GM23338 (cell line): ENCODE measurements around the gene SIGLEC15. TPM values are rescaled to one million over a fixed set of nuclear protein-coding genes. Genes with fewer than 3 reads are reported as not detected.

Experiments used
- ATAC-seq: fragments of 200-7000 bp; cut with Tn5 transposase; 3 replicates; pipeline ENCODE4 v1.9.1; 2020
- DNase-seq: peaks from one replicate; pipeline ENCODE4 v3.0.0-alpha.2; 2015; ENCODE audit warnings: low spot score
- H2AFZ ChIP-seq: fragments of 200-600 bp; sonication (generic); 2 replicates; pipeline ENCODE4 v1.8.0; 2016; ENCODE audit warnings: antibody characterized with exemption, mild to moderate bottlenecking, moderate library complexity
- H3F3A ChIP-seq: fragments of 200-600 bp; sonication (generic); replicated peaks from 2 replicates; pipeline ENCODE4 v1.8.0; 2017; ENCODE audit warnings: antibody characterized with exemption, mixed run types, low read depth
- H3K27ac ChIP-seq: fragments of 200-600 bp; sonication (generic); 2 replicates; pipeline ENCODE4 v1.6.1; 2016; ENCODE audit warnings: low read depth
- H3K27me3 ChIP-seq: fragments of 200-600 bp; sonication (generic); 2 replicates; pipeline ENCODE4 v1.8.0; 2016; ENCODE audit warnings: mild to moderate bottlenecking, mixed run types, moderate library complexity; ENCODE audit not compliant: insufficient read depth
- H3K36me3 ChIP-seq: fragments of 200-600 bp; sonication (generic); 2 replicates; pipeline ENCODE4 v1.8.0; 2016; ENCODE audit warnings: mild to moderate bottlenecking; ENCODE audit not compliant: insufficient read depth
- H3K4me1 ChIP-seq: fragments of 200-600 bp; sonication (generic); 2 replicates; pipeline ENCODE4 v1.8.0; 2016; ENCODE audit warnings: mild to moderate bottlenecking, moderate library complexity; ENCODE audit not compliant: insufficient read depth
- H3K4me2 ChIP-seq: fragments of 200-600 bp; sonication (generic); 2 replicates; pipeline ENCODE4 v1.7.1; 2017; ENCODE audit warnings: mixed run types
- H3K4me3 ChIP-seq: fragments of 200-600 bp; sonication (generic); 2 replicates; pipeline ENCODE4 v1.6.1; 2016; ENCODE audit warnings: mixed run types
- H3K79me2 ChIP-seq: fragments of 200-600 bp; sonication (generic); replicated peaks from 2 replicates; pipeline ENCODE4 v1.8.0; 2017; ENCODE audit warnings: mild to moderate bottlenecking; ENCODE audit not compliant: insufficient read depth
- H3K9me2 ChIP-seq: fragments of 200-600 bp; sonication (generic); 2 replicates; pipeline ENCODE4 v1.8.0; 2017; ENCODE audit not compliant: insufficient read depth
- H4K20me1 ChIP-seq: fragments of 200-600 bp; sonication (generic); replicated peaks from 2 replicates; pipeline ENCODE4 v1.8.0; 2017; ENCODE audit warnings: mild to moderate bottlenecking; ENCODE audit not compliant: insufficient read depth
- H3K27ac Mint-ChIP-seq: 2 replicates; pipeline ENCODE4 v1.8.0; 2020; ENCODE audit warnings: inconsistent platforms, mild to moderate bottlenecking, moderate library complexity, mixed read lengths
- H3K27me3 Mint-ChIP-seq: 3 replicates; pipeline ENCODE4 v1.8.0; 2022; ENCODE audit warnings: low read depth, mild to moderate bottlenecking, moderate library complexity, mixed read lengths, inconsistent platforms; ENCODE audit not compliant: insufficient read depth, poor library complexity
- H3K36me3 Mint-ChIP-seq: 3 replicates; pipeline ENCODE4 v1.8.0; 2021; ENCODE audit warnings: low read depth, mild to moderate bottlenecking, inconsistent platforms, moderate library complexity, mixed read lengths
- H3K4me1 Mint-ChIP-seq: 3 replicates; pipeline ENCODE4 v1.8.0; 2020; ENCODE audit warnings: mild to moderate bottlenecking, inconsistent platforms, mixed read lengths
- H3K4me3 Mint-ChIP-seq: 3 replicates; pipeline ENCODE4 v1.8.0; 2021; ENCODE audit warnings: moderate library complexity, mild to moderate bottlenecking, inconsistent platforms, mixed read lengths
- H3K9me3 Mint-ChIP-seq: 3 replicates; pipeline ENCODE4 v1.8.0; 2020; ENCODE audit warnings: moderate library complexity, mild to moderate bottlenecking, inconsistent platforms, mixed read lengths
- EZH2phosphoT487 ChIP-seq: fragments of 200-600 bp; sonication (generic); IDR thresholded peaks from one replicate; pipeline ENCODE4 v1.8.1; 2018; ENCODE audit warnings: antibody characterized with exemption; ENCODE audit not compliant: unreplicated experiment
- JUNB ChIP-seq: IDR thresholded peaks from one replicate; pipeline ENCODE4 v1.6.1; 2016; ENCODE audit warnings: antibody characterized with exemption; ENCODE audit not compliant: unreplicated experiment
- NANOG ChIP-seq: IDR thresholded peaks from 2 replicates; pipeline ENCODE4 v1.6.1; 2016; ENCODE audit warnings: antibody characterized with exemption, borderline replicate concordance
- POLR2AphosphoS5 ChIP-seq: IDR thresholded peaks from 2 replicates; pipeline ENCODE4 v1.6.1; 2016; ENCODE audit warnings: antibody characterized with exemption, low read depth
- STAT1 ChIP-seq: IDR thresholded peaks from one replicate; pipeline ENCODE4 v1.6.1; 2016; ENCODE audit warnings: antibody characterized with exemption; ENCODE audit not compliant: unreplicated experiment
- ZNF331 ChIP-seq: fragments of 250-450 bp; sonication (Bioruptor Pico); IDR thresholded peaks from 2 replicates; pipeline ENCODE4 v1.5.0; 2020; ENCODE audit warnings: low read depth, mild to moderate bottlenecking, moderate library complexity
- polyA plus RNA-seq: library from polyadenylated mRNA; unstranded; fragments of >200 nt; fragmentation: Nextera tagmentation; extraction: Ambion mirVana; gene quantifications from 2 replicates; pipeline ENCODE4 v1.2.1, GENCODE V29; 2016
- total RNA-seq: library from RNA; depleted of rRNA; stranded (reverse); fragments of >200 nt; shearing (Covaris generic); gene quantifications from 2 replicates; pipeline ENCODE4 v1.2.3, GENCODE V29; 2014
- TF ChIP-seq, protein P1 (sequence below): IDR thresholded peaks from one replicate; pipeline ENCODE4 v1.6.1; 2018; ENCODE audit warnings: antibody characterized with exemption; ENCODE audit not compliant: unreplicated experiment
- TF ChIP-seq, protein P2 (sequence below): fragments of 250-450 bp; sonication (Bioruptor Pico); IDR thresholded peaks from 2 replicates; pipeline ENCODE4 v1.5.0; 2020; ENCODE audit warnings: mild to moderate bottlenecking, moderate library complexity
- TF ChIP-seq, protein P3 (sequence below): IDR thresholded peaks from 2 replicates; pipeline ENCODE4 v1.6.1; 2016; ENCODE audit warnings: antibody characterized with exemption

SIGLEC15 gene
- total and polyA plus RNA-seq, 2 experiments from 2014 or later = 0.29 TPM; not detected in 1

DNA sequence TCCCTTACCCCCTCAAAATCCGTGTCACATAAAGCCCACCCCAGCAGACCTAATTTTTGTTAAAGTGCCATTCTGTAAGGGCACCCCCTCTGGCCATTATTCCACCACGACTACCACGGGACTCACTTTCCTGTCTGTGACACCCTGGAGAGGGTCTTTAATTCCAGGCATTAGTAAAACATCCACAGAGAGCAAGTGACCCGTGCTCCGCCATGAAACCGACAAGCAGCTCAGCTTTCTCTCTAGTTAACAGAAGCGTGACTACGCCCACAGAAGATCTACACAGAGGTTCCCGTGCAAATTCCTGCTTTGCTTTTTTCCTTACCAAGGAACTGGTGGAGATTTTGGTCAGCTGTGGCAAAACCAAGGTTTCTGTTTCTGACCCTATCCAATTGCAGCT is 4.4 kb downstream of the SIGLEC15 start (continued):
- TF ChIP-seq, protein P1, sequence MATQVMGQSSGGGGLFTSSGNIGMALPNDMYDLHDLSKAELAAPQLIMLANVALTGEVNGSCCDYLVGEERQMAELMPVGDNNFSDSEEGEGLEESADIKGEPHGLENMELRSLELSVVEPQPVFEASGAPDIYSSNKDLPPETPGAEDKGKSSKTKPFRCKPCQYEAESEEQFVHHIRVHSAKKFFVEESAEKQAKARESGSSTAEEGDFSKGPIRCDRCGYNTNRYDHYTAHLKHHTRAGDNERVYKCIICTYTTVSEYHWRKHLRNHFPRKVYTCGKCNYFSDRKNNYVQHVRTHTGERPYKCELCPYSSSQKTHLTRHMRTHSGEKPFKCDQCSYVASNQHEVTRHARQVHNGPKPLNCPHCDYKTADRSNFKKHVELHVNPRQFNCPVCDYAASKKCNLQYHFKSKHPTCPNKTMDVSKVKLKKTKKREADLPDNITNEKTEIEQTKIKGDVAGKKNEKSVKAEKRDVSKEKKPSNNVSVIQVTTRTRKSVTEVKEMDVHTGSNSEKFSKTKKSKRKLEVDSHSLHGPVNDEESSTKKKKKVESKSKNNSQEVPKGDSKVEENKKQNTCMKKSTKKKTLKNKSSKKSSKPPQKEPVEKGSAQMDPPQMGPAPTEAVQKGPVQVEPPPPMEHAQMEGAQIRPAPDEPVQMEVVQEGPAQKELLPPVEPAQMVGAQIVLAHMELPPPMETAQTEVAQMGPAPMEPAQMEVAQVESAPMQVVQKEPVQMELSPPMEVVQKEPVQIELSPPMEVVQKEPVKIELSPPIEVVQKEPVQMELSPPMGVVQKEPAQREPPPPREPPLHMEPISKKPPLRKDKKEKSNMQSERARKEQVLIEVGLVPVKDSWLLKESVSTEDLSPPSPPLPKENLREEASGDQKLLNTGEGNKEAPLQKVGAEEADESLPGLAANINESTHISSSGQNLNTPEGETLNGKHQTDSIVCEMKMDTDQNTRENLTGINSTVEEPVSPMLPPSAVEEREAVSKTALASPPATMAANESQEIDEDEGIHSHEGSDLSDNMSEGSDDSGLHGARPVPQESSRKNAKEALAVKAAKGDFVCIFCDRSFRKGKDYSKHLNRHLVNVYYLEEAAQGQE = no peak
- no peak for TF ChIP-seq NANOG
- no peak for TF ChIP-seq ZNF331
- TF ChIP-seq EZH2phosphoT487 = no peak
- TF ChIP-seq JUNB = no peak

DNA sequence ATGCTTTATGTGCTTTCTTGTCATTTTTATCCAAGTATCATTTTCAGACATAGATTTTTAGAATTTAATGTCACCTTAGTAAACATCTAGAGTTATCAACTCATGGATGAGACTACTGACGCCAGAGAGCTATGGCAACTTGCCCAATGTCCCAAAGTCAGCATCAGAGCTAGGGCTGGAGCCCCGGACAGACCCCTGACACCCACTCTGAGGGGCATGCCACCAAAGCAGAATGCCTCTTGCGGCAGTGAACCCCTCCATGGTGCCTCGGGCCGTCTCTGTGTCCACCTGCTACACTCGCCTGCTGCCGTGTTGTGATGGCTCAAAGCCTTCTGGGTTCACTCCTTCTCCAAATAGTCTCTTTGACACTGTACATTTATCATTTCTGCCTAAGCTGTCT is 5.4 kb downstream of the SIGLEC15 start:
- Mint-ChIP-seq H3K27me3 (peaks cover 11% of the 10 kb centered on the region), H3K4me3 (no peak overlapping the region), H3K4me1 (peaks cover 16% of the 10 kb centered on the region), H3K27ac (no peak overlapping the region), H3K9me3 (no peaks in the 10 kb centered on the region), H3K36me3 (no peaks in the 10 kb centered on the region)
- ATAC-seq (no peak), DNase-seq (no peak)
- Histone ChIP-seq H3K27me3 (no peaks in the 10 kb centered on the region), H3K79me2 (no peaks in the 10 kb centered on the region), H4K20me1 (no peaks in the 10 kb centered on the region), H3K27ac (no peak overlapping the region), H3K4me1 (no peaks in the 10 kb centered on the region; the same call in 1 of the 2 replicates), H3K4me2 (no peak overlapping the region), H3F3A (no peaks in the 10 kb centered on the region), H2AFZ (no peak overlapping the region), H3K36me3 (no peaks in the 10 kb centered on the region), H3K9me2 (no peaks in the 10 kb centered on the region), H3K4me3 (no peak overlapping the region)
- TF ChIP-seq NANOG = no peak
- TF ChIP-seq POLR2AphosphoS5 = no peak
- TF ChIP-seq EZH2phosphoT487 = no peak
- no peak for TF ChIP-seq JUNB
- TF ChIP-seq, protein P1 = no peak
- TF ChIP-seq, protein P2, sequence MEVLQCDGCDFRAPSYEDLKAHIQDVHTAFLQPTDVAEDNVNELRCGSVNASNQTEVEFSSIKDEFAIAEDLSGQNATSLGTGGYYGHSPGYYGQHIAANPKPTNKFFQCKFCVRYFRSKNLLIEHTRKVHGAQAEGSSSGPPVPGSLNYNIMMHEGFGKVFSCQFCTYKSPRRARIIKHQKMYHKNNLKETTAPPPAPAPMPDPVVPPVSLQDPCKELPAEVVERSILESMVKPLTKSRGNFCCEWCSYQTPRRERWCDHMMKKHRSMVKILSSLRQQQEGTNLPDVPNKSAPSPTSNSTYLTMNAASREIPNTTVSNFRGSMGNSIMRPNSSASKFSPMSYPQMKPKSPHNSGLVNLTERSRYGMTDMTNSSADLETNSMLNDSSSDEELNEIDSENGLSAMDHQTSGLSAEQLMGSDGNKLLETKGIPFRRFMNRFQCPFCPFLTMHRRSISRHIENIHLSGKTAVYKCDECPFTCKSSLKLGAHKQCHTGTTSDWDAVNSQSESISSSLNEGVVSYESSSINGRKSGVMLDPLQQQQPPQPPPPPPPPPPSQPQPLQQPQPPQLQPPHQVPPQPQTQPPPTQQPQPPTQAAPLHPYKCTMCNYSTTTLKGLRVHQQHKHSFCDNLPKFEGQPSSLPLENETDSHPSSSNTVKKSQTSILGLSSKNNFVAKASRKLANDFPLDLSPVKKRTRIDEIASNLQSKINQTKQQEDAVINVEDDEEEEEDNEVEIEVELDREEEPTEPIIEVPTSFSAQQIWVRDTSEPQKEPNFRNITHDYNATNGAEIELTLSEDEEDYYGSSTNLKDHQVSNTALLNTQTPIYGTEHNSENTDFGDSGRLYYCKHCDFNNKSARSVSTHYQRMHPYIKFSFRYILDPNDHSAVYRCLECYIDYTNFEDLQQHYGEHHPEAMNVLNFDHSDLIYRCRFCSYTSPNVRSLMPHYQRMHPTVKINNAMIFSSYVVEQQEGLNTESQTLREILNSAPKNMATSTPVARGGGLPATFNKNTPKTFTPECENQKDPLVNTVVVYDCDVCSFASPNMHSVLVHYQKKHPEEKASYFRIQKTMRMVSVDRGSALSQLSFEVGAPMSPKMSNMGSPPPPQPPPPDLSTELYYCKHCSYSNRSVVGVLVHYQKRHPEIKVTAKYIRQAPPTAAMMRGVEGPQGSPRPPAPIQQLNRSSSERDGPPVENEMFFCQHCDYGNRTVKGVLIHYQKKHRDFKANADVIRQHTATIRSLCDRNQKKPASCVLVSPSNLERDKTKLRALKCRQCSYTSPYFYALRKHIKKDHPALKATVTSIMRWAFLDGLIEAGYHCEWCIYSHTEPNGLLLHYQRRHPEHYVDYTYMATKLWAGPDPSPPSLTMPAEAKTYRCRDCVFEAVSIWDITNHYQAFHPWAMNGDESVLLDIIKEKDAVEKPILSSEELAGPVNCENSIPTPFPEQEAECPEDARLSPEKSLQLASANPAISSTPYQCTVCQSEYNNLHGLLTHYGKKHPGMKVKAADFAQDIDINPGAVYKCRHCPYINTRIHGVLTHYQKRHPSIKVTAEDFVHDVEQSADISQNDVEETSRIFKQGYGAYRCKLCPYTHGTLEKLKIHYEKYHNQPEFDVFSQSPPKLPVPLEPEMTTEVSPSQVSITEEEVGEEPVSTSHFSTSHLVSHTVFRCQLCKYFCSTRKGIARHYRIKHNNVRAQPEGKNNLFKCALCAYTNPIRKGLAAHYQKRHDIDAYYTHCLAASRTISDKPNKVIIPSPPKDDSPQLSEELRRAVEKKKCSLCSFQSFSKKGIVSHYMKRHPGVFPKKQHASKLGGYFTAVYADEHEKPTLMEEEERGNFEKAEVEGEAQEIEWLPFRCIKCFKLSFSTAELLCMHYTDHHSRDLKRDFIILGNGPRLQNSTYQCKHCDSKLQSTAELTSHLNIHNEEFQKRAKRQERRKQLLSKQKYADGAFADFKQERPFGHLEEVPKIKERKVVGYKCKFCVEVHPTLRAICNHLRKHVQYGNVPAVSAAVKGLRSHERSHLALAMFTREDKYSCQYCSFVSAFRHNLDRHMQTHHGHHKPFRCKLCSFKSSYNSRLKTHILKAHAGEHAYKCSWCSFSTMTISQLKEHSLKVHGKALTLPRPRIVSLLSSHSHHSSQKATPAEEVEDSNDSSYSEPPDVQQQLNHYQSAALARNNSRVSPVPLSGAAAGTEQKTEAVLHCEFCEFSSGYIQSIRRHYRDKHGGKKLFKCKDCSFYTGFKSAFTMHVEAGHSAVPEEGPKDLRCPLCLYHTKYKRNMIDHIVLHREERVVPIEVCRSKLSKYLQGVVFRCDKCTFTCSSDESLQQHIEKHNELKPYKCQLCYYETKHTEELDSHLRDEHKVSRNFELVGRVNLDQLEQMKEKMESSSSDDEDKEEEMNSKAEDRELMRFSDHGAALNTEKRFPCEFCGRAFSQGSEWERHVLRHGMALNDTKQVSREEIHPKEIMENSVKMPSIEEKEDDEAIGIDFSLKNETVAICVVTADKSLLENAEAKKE (CRISPR knock-in tag) = no peak
- no peak for TF ChIP-seq ZNF331
- TF ChIP-seq STAT1 = no peak
- TF ChIP-seq, protein P3, sequence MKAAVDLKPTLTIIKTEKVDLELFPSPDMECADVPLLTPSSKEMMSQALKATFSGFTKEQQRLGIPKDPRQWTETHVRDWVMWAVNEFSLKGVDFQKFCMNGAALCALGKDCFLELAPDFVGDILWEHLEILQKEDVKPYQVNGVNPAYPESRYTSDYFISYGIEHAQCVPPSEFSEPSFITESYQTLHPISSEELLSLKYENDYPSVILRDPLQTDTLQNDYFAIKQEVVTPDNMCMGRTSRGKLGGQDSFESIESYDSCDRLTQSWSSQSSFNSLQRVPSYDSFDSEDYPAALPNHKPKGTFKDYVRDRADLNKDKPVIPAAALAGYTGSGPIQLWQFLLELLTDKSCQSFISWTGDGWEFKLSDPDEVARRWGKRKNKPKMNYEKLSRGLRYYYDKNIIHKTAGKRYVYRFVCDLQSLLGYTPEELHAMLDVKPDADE = no peak
